HepG2 (cell line): ENCODE data around the gene PAIP2.

Experiments used
- CREB1 ChIP-seq, 2 experiments: fragments of 450-650 bp in 1 of 2; IDR thresholded peaks; 2 replicates each; pipeline ENCODE4 v1.6.1; 2016 to 2017; ENCODE audit warnings: control low read depth in 1 of 2, mild to moderate bottlenecking in 1 of 2, missing compliant biosample characterization in 1 of 2, missing genetic modification characterization in 1 of 2
- CTCF ChIP-seq: sonication (generic); formaldehyde crosslinking; IDR thresholded peaks from 2 replicates; pipeline ENCODE4 v1.5.0; 2020; ENCODE audit warnings: mild to moderate bottlenecking, missing genetic modification reagents, moderate library complexity
- GMEB2 ChIP-seq: IDR thresholded peaks from 2 replicates; pipeline ENCODE4 v1.6.1; 2016; ENCODE audit warnings: missing biosample characterization, missing genetic modification reagents, low read depth
- GTF2F1 ChIP-seq: fragments of 150-350 bp; IDR thresholded peaks from 2 replicates; pipeline ENCODE4 v1.6.1; 2014; ENCODE audit warnings: low read length
- JDP2 ChIP-seq: sonication (generic); formaldehyde crosslinking; IDR thresholded peaks from 2 replicates; pipeline ENCODE4 v1.8.1; 2022; ENCODE audit warnings: missing genetic modification reagents, borderline replicate concordance
- MAX ChIP-seq: IDR thresholded peaks from 2 replicates; pipeline ENCODE4 v1.6.1; 2012; ENCODE audit warnings: inconsistent platforms
- PATZ1 ChIP-seq: sonication (generic); formaldehyde crosslinking; IDR thresholded peaks from 2 replicates; pipeline ENCODE4 v1.4.0; 2020; ENCODE audit warnings: missing genetic modification reagents
- SIN3A ChIP-seq: IDR thresholded peaks from 2 replicates; pipeline ENCODE4 v1.6.1; 2011; ENCODE audit warnings: low read depth, mild to moderate bottlenecking, control low read depth, low read length, borderline replicate concordance
- SP4 ChIP-seq: sonication (generic); formaldehyde crosslinking; IDR thresholded peaks from 2 replicates; pipeline ENCODE4 v1.8.1; 2023; ENCODE audit warnings: mild to moderate bottlenecking, missing genetic modification reagents
- ZNF619 ChIP-seq: sonication (generic); formaldehyde crosslinking; IDR thresholded peaks from 2 replicates; pipeline ENCODE4 v1.4.0; 2020; ENCODE audit warnings: mild to moderate bottlenecking, missing genetic modification reagents
- ZNF792 ChIP-seq: IDR thresholded peaks from 2 replicates; pipeline ENCODE4 v1.6.1; 2016

- TF ChIP-seq ZNF619 (no peak), PATZ1 (CRISPR knock-in tag) (no peak), SP4 (CRISPR knock-in tag) (no peak), ZNF792 (CRISPR knock-in tag) (no peak), JDP2 (CRISPR knock-in tag) (no peak), GTF2F1 (no peak), CREB1 (IDR thresholded peaks at IDR 0.05) (no peak), CREB1 (CRISPR knock-in tag; IDR thresholded peaks at IDR 0.05) (no peak), CTCF (CRISPR knock-in tag) (no peak), SIN3A (no peak), GMEB2 (CRISPR knock-in tag) (no peak), MAX (no peak)
These were observed 75.6 kb downstream of the PAIP2 start for GRCh38 chr5:139417214-139417613.
